Bronchial epithelial cell (primary cell): ENCODE results near the gene NDUFS6. TPM values are rescaled to one million over a fixed set of nuclear protein-coding genes. Genes with fewer than 3 reads are reported as not detected.

ENCODE experiments used
- DNase-seq: peaks from one replicate; pipeline ENCODE4 v3.0.0-alpha.2; 2010; ENCODE audit warnings: low read depth
- FAIRE-seq: peaks from 2 replicates; lab custom pipeline; 2011; peaks lifted over from hg19 to GRCh38; lab: Jason Lieb, UNC
- H3K27me3 ChIP-seq: 2 replicates; pipeline ENCODE4 v1.5.1; 2011; ENCODE audit warnings: low read length; ENCODE audit not compliant: control insufficient read depth, insufficient read depth
- H3K36me3 ChIP-seq: 2 replicates; pipeline ENCODE4 v1.5.1; 2011; ENCODE audit warnings: low read length; ENCODE audit not compliant: control insufficient read depth, insufficient read depth
- H3K4me3 ChIP-seq: 2 replicates; pipeline ENCODE4 v1.5.1; 2011; ENCODE audit warnings: mild to moderate bottlenecking, low read depth, low read length, control low read depth
- CTCF ChIP-seq: IDR thresholded peaks from 2 replicates; pipeline ENCODE4 v1.5.1; 2011; ENCODE audit warnings: mild to moderate bottlenecking, moderate library complexity, low read length, control low read depth, inconsistent platforms; ENCODE audit not compliant: insufficient read depth, severe bottlenecking
- total RNA-seq: library from RNA; depleted of rRNA; stranded (reverse); fragments of >200 nt; gene quantifications from 2 replicates; pipeline ENCODE4 v1.2.1, GENCODE V29; 2014

The NDUFS6 gene
- total RNA-seq, 1 donor from 2014 or later, result 21.1 TPM

DNA sequence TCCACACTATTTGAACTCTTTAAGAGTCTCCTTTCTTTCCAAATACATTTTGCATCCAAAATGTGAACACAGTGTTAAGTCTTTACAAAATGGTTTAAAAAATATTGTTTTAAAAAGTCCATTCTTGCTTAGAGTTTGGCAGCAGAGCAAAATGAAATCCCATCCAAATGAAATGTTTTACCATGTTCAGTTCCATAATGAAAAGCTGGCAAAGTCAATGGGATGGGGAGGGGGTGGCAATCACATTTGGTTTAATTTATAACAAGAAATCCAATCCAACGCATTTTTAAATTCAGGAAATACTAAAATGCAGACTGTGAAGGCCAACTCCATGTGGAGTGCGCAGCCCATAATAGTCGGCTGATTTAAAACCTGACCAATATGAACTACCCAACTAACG lies 41.0 kb upstream of the NDUFS6 start:
- DNase-seq (no peak), FAIRE-seq (no peak)
- Histone ChIP-seq H3K4me3 (no peak overlapping the region), H3K36me3 (no peaks in the 10 kb centered on the region), H3K27me3 (no peaks in the 10 kb centered on the region)
- no peak for TF ChIP-seq CTCF

GRCh38 chr5:1760656-1761452 lies 40.4 kb upstream of the NDUFS6 start:
- FAIRE-seq (no peak), DNase-seq (no peak)
- H3K4me3 ChIP-seq, result no peak overlapping the region
- no peaks in the 10 kb centered on the region for H3K36me3 ChIP-seq
- no peak for TF ChIP-seq CTCF
- H3K27me3 ChIP-seq, result no peaks in the 10 kb centered on the region

GRCh38 chr5:1761453-1761755 lies 39.8 kb upstream of the NDUFS6 start:
- DNase-seq, result no peak
- H3K4me3 ChIP-seq, result no peak overlapping the region
- H3K36me3 ChIP-seq, result no peaks in the 10 kb centered on the region
- no peaks in the 10 kb centered on the region for H3K27me3 ChIP-seq
- TF ChIP-seq CTCF, result no peak
- no peak for FAIRE-seq

DNA sequence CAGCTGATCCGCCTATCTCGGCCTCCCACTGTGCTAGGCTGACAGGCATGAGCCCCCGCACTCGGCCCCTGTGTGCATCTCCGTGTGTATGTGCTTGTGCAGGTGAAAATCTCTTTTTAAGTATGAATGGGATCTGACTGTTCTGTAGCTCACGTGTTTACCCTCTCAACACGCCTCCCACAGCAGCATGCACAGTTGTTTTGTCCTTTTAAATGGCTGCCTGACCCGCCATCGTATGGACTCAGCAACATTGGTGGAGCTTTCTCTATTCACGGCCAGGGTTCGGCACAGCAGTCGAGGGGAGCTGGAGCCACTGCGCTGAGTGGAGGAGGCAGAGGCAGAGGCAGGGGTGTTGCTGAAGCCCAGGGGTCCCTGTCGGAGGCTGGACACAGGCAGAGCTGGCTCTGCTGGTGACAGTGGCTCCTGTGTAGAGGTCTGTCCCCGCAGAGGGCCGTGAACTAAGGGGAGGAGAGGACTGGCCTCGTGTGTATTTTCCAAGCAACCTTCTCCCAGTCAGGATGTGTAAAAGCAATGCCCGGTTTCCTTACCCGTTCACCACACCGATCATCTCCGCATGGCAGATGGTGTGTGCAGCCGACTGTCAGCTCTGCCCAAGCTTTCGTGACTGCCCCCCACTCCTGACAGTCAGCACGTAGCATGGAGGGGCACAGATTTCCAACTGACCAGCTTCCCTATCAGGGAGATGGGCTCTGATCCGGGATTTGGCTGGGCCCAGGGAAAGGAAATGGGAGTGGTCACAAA lies 38.9 kb upstream of the NDUFS6 start:
- DNase-seq, result no peak

DNA sequence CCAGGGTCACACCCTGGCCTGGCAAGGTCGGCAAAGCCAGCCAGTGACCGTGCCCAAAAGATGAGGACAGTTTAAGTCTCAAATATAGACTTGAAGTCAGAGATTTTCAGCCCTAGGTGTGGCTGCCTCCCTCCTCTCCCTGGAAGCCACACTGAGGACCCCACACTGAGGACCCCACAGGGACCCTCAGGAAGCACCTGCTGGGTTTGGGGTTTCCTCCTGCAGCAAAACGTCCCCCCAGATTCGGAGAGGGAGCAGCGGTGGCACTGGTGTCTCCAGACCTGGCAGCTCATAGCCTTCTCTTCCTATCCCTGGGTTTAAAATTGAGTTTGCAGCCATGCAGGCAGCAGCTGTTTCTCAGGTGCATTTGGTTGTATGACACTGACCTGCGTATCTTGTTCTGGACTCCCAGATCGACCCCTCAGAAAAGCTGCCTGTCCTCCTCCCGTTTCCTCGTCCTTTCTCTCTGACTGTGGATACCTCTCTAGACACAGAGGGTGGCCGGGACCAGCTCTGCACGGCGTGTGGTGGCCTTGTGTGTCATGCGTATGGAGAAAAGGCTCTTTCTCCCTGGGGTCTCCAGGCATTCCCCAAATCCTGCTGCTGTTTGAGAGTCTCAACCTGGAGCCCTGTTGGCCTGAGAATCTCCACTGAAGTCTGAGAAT lies 38.2 kb upstream of the NDUFS6 start:
- H3K36me3 ChIP-seq, result no peaks in the 10 kb centered on the region
- H3K27me3 ChIP-seq, result no peaks in the 10 kb centered on the region
- TF ChIP-seq CTCF, result no peak
- DNase-seq (no peak), FAIRE-seq (no peak)
- H3K4me3 ChIP-seq, result no peak overlapping the region

More for the DNA sequence above, 38.9 kb upstream of the NDUFS6 start:
- no peak for TF ChIP-seq CTCF
- no peak for FAIRE-seq
- Histone ChIP-seq H3K36me3 (no peaks in the 10 kb centered on the region), H3K4me3 (no peak overlapping the region), H3K27me3 (no peaks in the 10 kb centered on the region)
